Measurements from ENCODE around the gene WDR43.

The WDR43 gene

GRCh38 chr2:28868611-28869010 is 25.9 kb upstream of the WDR43 start:
- no peaks in the 10 kb centered on the region for H3K9me3 ChIP-seq (ENCODE audit: control insufficient read depth, insufficient read depth, low read length)
- H3K27me3 ChIP-seq (ENCODE audit: control insufficient read depth, low read length), result no peaks in the 10 kb centered on the region
- peaks cover 65% of the 10 kb centered on the region for H3K79me2 ChIP-seq (ENCODE audit: control insufficient read depth, low read length)
- H3F3A ChIP-seq (ENCODE audit: control insufficient read depth, insufficient read depth), result peaks cover 3% of the 10 kb centered on the region
- peak overlapping the region; percentile 93 for H3K4me2 ChIP-seq (ENCODE audit: low read length)
- no peak overlapping the region for H3K27ac ChIP-seq (ENCODE audit: low read depth, low read length)
- peaks cover 40% of the 10 kb centered on the region for H3K36me3 ChIP-seq (ENCODE audit: control insufficient read depth, low read length)
- H3K4me1 ChIP-seq (ENCODE audit: control insufficient read depth, low read length), result peaks cover 41% of the 10 kb centered on the region
- H4K20me1 ChIP-seq (ENCODE audit: control insufficient read depth, insufficient read depth, low read depth, low read length), result peaks cover 4% of the 10 kb centered on the region
- TF ChIP-seq, protein P1, sequence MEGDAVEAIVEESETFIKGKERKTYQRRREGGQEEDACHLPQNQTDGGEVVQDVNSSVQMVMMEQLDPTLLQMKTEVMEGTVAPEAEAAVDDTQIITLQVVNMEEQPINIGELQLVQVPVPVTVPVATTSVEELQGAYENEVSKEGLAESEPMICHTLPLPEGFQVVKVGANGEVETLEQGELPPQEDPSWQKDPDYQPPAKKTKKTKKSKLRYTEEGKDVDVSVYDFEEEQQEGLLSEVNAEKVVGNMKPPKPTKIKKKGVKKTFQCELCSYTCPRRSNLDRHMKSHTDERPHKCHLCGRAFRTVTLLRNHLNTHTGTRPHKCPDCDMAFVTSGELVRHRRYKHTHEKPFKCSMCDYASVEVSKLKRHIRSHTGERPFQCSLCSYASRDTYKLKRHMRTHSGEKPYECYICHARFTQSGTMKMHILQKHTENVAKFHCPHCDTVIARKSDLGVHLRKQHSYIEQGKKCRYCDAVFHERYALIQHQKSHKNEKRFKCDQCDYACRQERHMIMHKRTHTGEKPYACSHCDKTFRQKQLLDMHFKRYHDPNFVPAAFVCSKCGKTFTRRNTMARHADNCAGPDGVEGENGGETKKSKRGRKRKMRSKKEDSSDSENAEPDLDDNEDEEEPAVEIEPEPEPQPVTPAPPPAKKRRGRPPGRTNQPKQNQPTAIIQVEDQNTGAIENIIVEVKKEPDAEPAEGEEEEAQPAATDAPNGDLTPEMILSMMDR (IDR thresholded peaks at IDR 0.05; ENCODE audit: low read depth, low read length, poor library complexity, severe bottlenecking), result no peak
- TF ChIP-seq EZH2phosphoT487 (IDR thresholded peaks at IDR 0.05; ENCODE audit: borderline replicate concordance, low read length), result no peak
- H3K9me2 ChIP-seq (replicated peaks; ENCODE audit: control insufficient read depth, low read length), result no peaks in the 10 kb centered on the region
- peak overlapping the region; percentile 86 for H3K4me3 ChIP-seq (ENCODE audit: low read length)

GRCh38 chr2:28869494-28870145 is 24.8 kb upstream of the WDR43 start:
- Histone ChIP-seq H3K4me3 (ENCODE audit: low read length) (peak overlapping the region; percentile 86), H3K4me1 (ENCODE audit: control insufficient read depth, low read length) (peaks cover 41% of the 10 kb centered on the region), H3K27ac (ENCODE audit: low read depth, low read length) (no peak overlapping the region), H3F3A (ENCODE audit: control insufficient read depth, insufficient read depth) (peaks cover 3% of the 10 kb centered on the region), H3K9me3 (ENCODE audit: control insufficient read depth, insufficient read depth, low read length) (no peaks in the 10 kb centered on the region), H4K20me1 (ENCODE audit: control insufficient read depth, insufficient read depth, low read depth, low read length) (peaks cover 4% of the 10 kb centered on the region), H3K4me2 (ENCODE audit: low read length) (peak overlapping the region; percentile 93), H3K9me2 (replicated peaks; ENCODE audit: control insufficient read depth, low read length) (no peaks in the 10 kb centered on the region), H3K36me3 (ENCODE audit: control insufficient read depth, low read length) (peaks cover 30% of the 10 kb centered on the region), H3K79me2 (ENCODE audit: control insufficient read depth, low read length) (peaks cover 56% of the 10 kb centered on the region), H3K27me3 (ENCODE audit: control insufficient read depth, low read length) (no peaks in the 10 kb centered on the region)
- TF ChIP-seq EZH2phosphoT487 (IDR thresholded peaks at IDR 0.05; ENCODE audit: borderline replicate concordance, low read length), result no peak

DNA sequence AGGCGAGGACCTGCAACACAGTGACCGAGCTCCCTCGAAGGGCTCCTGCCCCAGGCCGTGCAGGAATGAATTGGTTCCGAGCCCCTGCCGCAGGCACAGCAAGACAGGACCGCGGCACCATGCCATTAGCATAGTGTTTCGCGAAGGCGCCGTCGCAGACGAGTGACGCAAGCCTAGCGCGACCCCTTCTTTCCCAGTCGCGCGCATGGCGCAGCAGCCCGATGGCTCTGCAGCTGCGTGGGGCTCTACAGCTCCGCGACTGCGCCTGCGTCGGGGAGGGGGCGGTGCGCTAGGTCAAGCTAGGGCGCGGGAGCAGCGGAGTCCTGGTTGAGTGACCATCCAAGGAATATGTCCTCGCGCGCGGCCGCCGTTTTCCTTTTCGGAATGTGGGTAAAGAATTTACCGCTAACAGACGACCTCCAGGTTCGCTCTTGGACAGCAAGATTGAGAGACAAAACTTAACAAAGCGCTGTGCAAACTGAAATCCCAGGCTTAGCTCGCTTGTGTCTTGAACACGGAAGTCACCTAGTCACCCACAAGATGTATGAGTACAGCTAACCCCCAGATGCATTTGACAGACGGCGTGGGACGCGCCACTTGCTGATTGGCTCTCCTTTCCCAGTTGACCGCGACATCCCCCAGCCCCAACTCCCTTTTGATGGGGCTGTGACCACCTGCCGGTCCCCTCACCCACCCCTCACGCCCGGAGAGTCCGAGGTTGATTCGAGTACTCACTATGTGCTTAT is 24.1 kb upstream of the WDR43 start, which contains the start of gene TRMT61B:
TRMT61B (minus strand) TSS at position 164 of the 746 bp plus-strand sequence; CDS start at position 132, 32 bp downstream.
- peaks cover 3% of the 10 kb centered on the region for H3F3A ChIP-seq (ENCODE audit: control insufficient read depth, insufficient read depth)
- peak within 1 kb of the TSS; percentile 93 for H3K4me2 ChIP-seq (ENCODE audit: low read length)
- no peaks in the 10 kb centered on the region for H3K9me2 ChIP-seq (replicated peaks; ENCODE audit: control insufficient read depth, low read length)
- H3K27ac ChIP-seq (ENCODE audit: low read depth, low read length), result peak within 1 kb of the TSS; percentile 65
- H3K79me2 ChIP-seq (ENCODE audit: control insufficient read depth, low read length), result peaks cover 49% of the 10 kb centered on the region
- no peak for TF ChIP-seq EZH2phosphoT487 (IDR thresholded peaks at IDR 0.05; ENCODE audit: borderline replicate concordance, low read length)
- TF ChIP-seq, protein P1 (IDR thresholded peaks at IDR 0.05; ENCODE audit: low read depth, low read length, poor library complexity, severe bottlenecking), result no peak
- peaks cover 41% of the 10 kb centered on the region for H3K4me1 ChIP-seq (ENCODE audit: control insufficient read depth, low read length)
- H3K9me3 ChIP-seq (ENCODE audit: control insufficient read depth, insufficient read depth, low read length), result no peaks in the 10 kb centered on the region
- H3K4me3 ChIP-seq (ENCODE audit: low read length), result peak within 1 kb of the TSS; percentile 86
- H3K36me3 ChIP-seq (ENCODE audit: control insufficient read depth, low read length), result peaks cover 23% of the 10 kb centered on the region
- H3K27me3 ChIP-seq (ENCODE audit: control insufficient read depth, low read length), result no peaks in the 10 kb centered on the region
- H4K20me1 ChIP-seq (ENCODE audit: control insufficient read depth, insufficient read depth, low read depth, low read length), result peaks cover 4% of the 10 kb centered on the region

DNA sequence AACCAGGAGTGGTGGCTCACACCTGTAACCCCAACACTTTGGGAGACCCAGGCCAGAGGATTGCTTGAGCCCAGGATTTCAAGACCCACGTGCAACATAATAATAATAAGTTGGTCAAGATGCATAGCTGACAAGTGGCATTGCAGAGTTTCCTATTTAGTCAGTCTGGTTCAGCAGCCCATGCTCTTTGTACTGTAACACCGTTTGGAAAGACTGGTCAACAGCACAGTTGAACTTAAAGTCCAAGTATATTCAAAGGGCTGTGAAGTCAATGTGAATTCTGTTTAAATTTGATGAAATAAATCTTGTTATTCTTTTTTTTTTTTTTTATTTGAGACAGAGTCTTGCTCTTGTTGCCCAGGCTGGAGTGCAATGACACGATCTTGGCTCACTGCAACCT is 22.8 kb upstream of the WDR43 start:
- no peaks in the 10 kb centered on the region for H3K9me2 ChIP-seq (replicated peaks; ENCODE audit: control insufficient read depth, low read length)
- H3K79me2 ChIP-seq (ENCODE audit: control insufficient read depth, low read length), result peaks cover 41% of the 10 kb centered on the region
- H3K36me3 ChIP-seq (ENCODE audit: control insufficient read depth, low read length), result peaks cover 18% of the 10 kb centered on the region
- no peak overlapping the region for H3K27ac ChIP-seq (ENCODE audit: low read depth, low read length)
- H4K20me1 ChIP-seq (ENCODE audit: control insufficient read depth, insufficient read depth, low read depth, low read length), result peaks cover 4% of the 10 kb centered on the region
- H3K4me3 ChIP-seq (ENCODE audit: low read length), result no peak overlapping the region
- peaks cover 3% of the 10 kb centered on the region for H3F3A ChIP-seq (ENCODE audit: control insufficient read depth, insufficient read depth)
- no peak for TF ChIP-seq EZH2phosphoT487 (IDR thresholded peaks at IDR 0.05; ENCODE audit: borderline replicate concordance, low read length)
- TF ChIP-seq, protein P1 (IDR thresholded peaks at IDR 0.05; ENCODE audit: low read depth, low read length, poor library complexity, severe bottlenecking), result no peak
- peaks cover 41% of the 10 kb centered on the region for H3K4me1 ChIP-seq (ENCODE audit: control insufficient read depth, low read length)
- peak overlapping the region; percentile 93 for H3K4me2 ChIP-seq (ENCODE audit: low read length)
- H3K9me3 ChIP-seq (ENCODE audit: control insufficient read depth, insufficient read depth, low read length), result no peaks in the 10 kb centered on the region
- peaks cover 2% of the 10 kb centered on the region; the same call in 1 of the 2 replicates for H3K27me3 ChIP-seq (ENCODE audit: control insufficient read depth, low read length)
